Hematopoietic multipotent progenitor cell treated with erythropoietin and hydrocortisone succinate and interleukin-3 and kit ligand, for 8 days (in vitro differentiated cells): Measurements from ENCODE around the gene VPS8.
"Not testable (repeated sequence)": the region's sequence is repeated elsewhere in the genome, so short reads cannot be mapped to it uniquely, and the experiment has no call there.

Experiments used
- DNase-seq: peaks from one replicate; pipeline ENCODE4 v3.0.0-alpha.2; 2015

Gene VPS8

DNA sequence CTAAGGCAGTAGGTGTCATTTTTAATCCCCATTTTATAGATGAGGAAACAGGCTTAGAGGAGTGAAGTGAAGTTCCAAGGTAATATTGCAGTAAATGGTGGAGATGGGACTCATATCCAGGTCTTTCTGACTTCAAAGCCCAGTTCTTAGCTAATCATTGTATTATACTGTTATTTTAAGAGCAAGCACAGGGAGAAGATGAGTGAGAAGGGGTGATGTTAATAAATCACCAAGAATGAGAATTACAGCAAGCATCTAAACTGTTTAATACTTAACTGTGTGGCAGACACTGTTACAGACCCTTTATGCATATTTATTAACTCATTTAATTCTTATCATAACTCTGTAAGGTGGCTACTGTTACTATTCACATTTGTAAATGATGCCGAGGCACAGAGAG lies 61.2 kb downstream of the VPS8 start:
- DNase-seq = no peak

DNA sequence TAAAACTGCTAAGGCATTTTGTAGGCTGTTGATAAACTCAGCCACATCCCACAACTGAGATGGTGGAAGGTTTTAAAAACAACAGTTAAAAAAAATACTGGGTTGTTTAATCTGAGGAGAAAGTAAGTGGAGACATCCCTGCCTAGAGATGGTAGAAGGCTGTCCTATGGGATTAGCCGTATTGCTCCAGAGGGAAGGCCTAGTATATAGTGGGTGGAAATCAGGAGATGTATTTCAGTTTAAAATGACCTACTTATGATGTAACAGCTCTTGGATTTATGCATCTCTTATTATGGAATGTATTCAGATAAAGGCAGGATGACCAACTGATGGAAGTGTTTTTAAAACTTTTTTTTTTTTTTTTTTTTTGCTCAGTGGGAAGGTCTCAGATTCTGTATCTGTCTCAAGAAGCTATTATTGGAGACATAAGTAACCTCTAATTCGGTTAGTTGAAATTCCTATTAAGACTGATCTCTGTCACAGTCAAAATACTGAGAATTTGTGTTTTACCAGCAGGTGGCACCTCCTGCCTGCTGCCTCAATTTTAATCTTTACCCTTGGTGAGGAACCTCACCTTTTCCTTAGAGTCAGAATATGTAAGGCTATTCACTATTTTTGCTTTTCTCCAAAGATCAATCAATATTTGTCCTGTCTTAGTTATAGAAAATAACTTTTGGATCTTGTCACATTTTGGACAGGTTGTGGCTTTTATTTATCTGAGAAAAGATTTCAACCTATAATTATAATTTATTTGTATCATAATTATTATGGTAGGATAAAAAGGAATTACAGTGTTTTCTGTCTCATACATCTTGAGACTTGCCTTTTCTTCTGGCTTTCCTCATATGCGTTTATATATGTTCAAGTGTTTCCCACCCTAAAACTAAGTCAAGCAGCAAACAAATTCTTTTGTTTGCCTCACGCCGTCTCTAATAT lies 63.0 kb downstream of the VPS8 start:
- DNase-seq = peak; percentile 58

GRCh38 chr3:184880276-184881019 lies 68.5 kb downstream of the VPS8 start:
- DNase-seq = no peak

- no peak for DNase-seq
Measured at GRCh38 chr3:184884359-184885017, 72.5 kb downstream of the VPS8 start.

- DNase-seq = no peak
Measured at GRCh38 chr3:184885112-184885511, 73.1 kb downstream of the VPS8 start.

GRCh38 chr3:184887574-184887973 lies 75.6 kb downstream of the VPS8 start:
- DNase-seq = no peak

- no peak for DNase-seq
Measured at GRCh38 chr3:184889312-184889904, 77.4 kb downstream of the VPS8 start.

DNA sequence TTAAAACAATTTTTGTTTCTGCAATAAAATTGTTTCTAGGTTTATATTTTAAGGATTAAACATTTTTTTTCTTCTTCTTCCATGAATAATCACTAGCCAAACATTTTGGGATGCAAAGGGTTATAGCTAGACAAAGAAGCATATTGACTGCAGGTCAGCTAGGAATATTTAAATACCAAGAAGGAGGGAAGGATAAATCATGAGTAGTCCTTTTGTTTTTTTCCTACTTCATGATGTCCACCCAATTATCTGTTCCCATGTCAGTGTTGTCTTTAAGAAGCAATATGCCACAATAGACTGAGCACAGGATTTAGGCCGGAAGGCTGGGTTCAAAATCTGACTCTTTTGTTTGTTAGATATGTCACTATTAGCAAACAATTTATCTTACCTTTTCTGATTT lies 82.1 kb downstream of the VPS8 start:
- DNase-seq = no peak

DNA sequence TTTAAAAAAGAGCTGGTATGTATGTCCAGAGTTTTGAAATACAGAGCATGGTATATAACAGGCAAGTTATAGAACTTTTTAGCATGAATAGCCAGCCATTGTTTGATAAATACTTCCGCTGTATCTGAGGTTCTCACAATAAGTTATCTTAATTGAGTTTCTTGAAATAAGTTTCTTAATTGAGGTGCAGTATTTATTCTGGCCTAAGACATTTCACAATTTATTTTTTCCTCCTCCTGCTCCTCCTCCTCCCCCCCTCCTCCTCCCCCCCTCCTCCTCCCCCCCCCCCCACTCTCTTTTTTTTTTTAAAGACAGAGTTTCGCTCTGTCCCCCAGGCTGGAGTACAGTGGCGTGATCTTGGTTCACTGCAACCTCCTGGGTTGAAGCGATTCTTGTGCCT lies 83.4 kb downstream of the VPS8 start:
- DNase-seq = no peak

- no peak for DNase-seq
Measured at GRCh38 chr3:184896336-184896735, 84.4 kb downstream of the VPS8 start.

- DNase-seq = no peak
Measured at GRCh38 chr3:184899953-184900595, 88.1 kb downstream of the VPS8 start.

GRCh38 chr3:184907031-184907430 lies 95.1 kb downstream of the VPS8 start:
- not testable (repeated sequence) for DNase-seq

GRCh38 chr3:184907681-184908649 lies 96.0 kb downstream of the VPS8 start:
- DNase-seq = no peak

GRCh38 chr3:184908859-184909258 lies 96.9 kb downstream of the VPS8 start:
- DNase-seq = no peak

- no peak for DNase-seq
Measured at GRCh38 chr3:184910664-184911063, 98.7 kb downstream of the VPS8 start.

GRCh38 chr3:184911570-184911969 lies 99.6 kb downstream of the VPS8 start:
- peak; percentile 37 for DNase-seq

- no peak for DNase-seq
Measured at GRCh38 chr3:184912163-184912562, 100.2 kb downstream of the VPS8 start.

DNA sequence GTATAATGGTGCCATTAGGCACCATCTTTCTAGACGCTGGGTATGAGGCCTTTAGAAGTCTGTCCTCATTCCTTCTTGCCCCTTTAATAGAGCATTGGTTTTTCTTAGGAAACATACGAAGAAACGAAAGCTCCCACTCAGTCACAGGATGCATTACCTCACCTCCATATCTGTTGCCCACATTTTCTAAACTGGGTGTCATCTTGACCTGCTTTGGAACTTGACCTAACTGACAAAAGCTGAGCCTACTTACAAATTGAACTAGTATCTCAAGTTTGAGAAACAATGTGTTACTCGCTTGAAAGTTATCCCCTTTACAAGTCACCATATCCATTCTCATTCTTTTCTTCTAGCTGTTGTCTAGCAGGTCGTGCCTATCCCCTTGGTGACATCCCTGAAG lies 102.7 kb downstream of the VPS8 start:
- DNase-seq = no peak

DNA sequence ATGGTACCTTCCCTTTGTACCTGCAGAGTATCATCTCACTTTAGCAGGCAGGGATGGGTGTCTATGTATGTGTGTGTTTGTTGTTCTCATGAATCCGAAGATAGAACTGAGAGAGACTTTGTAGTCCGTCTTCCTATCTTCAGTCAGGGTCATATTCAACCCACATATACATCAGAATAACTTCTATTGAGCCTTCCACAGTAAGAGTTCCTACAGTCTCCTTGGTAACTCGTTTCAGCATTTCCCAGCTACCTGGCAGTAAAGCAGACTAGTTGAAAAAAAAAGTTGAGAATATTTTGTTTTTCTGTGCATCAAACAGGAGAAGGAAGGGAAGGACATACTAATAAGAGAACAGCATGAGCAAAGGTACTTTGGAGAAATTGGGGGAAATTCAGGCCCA lies 106.8 kb downstream of the VPS8 start:
- no peak for DNase-seq

DNA sequence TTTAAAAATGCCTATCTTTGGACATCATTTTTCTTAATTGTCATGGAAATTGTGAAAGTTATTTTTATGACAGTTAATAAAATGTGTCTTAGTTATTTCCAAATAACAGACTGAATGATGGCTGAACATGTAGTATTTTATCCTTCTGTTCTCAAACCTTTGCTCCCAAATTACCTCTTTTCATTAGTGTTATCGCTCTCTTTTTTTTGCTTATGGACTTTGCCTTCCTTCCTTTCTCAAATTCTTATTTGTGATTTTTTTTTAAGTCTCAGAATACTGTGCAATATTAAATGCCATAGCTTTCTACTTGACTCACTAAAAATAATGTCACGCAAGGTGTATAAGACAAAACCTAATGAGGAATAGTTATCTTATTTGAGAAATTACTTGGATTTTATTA lies 107.7 kb downstream of the VPS8 start:
- no peak for DNase-seq

DNA sequence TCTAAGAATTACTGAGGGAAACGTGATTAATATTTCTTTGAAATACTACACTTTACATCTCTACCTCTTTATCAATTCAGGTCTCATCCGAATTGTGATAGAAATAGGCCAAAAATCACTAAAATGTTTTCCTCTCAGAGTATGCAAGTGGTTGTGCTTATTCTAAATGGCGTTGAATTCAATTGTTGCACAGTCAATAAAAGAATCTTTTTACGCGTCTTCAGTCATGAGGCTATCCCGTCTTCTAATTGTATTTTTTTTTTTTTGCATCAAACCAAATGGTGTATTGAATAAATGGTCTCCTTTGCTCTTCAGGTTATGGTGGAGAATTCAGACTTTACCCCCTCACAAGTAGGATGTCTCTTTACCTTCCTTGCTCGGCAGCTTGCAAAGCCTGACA lies 112.6 kb downstream of the VPS8 start:
- DNase-seq = no peak
